NCI-H146 treated with DMSO at 0.1 percent for 48 hours (cell line): ENCODE results near the gene CCDC33.

Experiments
- DNase-seq: peaks from one replicate; lab custom pipeline; 2025; ENCODE audit not compliant: unreplicated experiment; lab: John Stamatoyannopoulos, UW

CCDC33 gene

DNA sequence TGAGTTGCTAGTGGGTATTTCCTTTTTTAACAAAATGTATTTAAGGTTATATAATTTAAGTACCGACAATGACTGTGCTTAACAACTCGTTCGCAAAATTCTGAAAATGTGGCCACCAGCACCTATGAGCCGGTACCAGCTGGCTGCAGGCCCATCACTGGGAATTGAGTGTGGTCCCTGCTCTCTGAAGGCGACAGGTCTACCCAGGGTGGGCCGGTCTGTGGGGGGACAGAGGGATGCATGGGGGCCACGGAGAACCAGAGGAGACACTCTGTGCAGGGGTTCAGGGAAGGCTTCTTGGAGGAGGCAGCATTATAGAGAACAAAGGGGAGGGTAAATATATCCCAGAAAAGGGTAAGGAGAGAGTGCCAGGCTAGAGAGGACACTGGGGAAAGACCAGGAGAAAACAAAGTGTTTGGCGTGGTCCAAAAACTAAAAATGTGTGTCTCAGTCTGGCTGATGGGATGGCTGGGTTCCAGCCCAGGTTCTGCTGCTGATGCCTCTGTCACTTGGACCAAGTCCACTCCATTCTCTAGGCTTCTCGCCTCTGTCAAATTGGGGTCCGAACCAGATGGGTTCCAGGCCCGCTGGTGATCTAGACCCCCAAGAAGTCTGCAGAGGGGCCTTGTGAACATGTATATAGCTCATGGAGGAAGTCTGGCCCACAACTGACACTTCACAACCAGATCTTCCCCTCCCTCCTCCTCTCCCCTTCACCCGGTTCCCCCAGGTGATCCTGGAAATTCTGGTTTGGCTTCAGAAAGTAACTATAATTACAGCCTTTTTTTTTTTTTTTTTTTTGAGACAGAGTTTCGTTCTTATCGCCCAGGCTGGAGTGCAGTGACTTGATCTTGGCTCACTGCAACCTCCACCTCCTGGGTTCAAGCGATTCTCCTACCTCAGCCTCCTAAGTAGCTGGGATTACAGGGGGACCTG, 142.0 kb downstream of the CCDC33 start:
- DNase-seq = no peak

DNA sequence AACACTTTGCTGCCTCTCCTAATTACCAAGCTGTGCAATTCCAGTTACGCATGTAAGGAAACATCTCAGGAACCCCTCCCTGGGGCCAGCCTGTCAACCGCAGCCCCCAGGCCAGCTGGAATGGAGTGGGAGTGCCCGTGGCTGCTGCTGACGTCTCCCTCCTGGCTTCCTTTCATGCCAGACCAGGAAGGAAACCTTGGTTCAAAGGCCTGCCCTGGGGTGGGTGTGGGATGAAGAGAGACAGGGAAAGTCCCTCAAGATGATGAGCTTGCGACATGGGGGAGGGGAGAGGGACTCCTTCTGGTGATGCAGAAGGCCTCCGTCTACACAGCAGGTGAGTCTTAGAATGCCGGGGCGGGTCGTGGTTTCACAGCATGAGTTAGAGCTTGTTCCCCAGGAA, 142.7 kb downstream of the CCDC33 start:
- DNase-seq = no peak

DNA sequence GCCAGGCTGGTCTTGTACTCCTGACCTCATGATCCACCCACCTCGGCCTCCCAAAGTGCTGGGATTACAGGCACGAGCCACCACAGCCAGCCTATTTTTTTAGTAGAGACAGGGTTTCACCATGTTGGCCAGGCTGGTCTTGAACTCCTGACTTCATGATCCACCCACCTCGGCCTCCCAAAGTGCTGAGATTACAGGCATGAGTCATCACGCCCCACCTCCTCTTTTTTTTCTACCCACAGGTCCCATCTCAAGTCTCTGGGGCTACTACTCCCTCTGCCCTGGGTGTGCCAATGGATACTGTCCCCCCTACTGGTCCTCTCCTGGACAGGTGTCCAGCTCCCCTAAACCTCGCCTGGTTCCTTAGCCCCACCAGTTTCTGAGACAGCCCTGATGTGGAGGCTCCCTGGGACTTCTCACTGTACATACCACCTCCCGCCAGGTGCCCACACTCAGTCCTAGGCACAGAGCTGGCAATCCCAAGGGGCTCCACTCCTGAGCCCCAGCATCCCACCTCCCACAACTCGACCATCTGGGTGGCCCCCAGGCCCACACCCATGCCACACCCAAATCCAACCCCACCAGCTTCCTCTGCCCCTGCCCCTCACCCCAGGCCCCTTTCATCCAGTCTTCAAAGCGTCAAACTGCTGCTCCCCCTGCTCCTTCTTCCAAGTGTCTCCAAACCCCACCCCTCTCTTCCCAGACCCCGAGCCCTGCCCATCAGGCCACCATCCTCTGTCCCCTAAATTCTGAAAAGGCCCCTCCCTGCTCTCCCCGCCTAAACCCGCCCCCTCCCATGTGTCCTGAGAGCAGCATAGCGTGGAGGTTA, 144.4 kb downstream of the CCDC33 start:
- no peak for DNase-seq

DNA sequence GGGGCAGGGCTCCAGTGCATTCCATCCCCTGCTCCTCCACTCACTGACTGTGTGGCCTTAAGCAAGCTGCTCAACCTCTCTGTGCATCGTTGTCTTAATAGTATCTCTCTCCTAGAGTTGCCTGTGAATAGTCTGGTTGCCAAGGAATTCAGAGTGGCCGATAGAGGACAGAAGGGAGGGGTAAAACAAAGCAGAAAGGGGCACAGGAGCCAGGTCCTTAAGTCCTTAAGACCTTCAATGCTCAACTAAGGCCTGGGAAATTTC, 145.0 kb downstream of the CCDC33 start:
- DNase-seq = no peak

DNA sequence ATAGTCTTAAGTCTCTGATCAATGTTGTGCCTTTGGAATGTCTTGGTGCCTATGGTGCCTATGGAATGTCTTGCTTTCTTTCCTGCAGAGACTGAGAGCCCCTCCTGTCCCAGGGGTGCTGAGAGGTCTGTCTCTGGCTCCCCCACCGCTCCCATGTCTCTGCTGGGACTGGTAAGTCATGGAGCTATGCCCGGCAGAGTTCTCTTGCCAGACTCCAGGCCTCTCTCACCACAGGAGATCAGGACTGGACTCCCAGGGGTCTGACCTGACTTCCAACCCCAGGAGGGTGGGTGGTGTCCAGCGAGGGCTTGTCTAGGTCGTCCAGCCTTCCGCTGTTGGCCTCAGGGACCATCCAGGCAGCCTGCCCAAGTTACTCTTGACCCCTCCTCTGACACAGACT, 145.4 kb downstream of the CCDC33 start:
- DNase-seq = no peak

DNA sequence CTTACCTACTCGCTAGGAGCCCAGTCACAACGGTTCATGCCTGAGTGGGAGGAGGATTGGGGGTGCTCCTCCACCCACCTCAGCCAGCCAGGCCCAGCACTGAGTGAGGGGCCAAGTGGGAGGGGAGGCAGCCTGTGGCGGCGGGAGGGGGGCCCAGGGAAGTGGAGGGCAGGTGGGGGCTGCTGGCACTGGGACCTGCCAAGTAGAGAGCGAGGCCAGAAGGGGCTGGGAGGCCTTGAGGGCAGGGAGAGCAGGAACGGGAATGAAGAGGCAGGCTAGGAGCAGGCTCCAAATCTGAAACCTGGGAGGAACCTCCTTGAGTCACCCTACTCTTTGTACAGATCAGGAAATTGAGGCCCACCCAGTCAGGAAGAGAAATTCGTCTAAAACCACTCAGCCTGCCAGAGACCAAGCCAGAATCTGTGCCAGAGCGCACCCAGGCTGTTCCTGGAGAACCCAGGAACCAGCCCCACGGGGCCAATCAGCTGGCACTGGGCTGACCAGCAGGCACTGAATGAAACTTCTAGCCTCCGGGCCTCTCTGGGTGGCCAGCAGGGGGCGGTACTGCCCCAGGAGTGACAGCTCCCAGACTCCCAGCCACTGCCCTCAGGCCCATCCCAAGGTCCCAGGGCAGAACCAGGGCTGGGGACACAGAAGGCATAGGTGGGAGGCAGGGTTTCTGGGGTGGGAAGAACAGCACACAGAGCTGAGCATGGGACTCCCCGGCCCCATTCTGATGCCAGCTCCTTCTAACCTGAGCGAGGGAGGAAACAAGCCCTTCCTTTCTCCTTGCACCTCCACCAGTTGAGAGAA, 146.1 kb downstream of the CCDC33 start:
- no peak for DNase-seq

DNA sequence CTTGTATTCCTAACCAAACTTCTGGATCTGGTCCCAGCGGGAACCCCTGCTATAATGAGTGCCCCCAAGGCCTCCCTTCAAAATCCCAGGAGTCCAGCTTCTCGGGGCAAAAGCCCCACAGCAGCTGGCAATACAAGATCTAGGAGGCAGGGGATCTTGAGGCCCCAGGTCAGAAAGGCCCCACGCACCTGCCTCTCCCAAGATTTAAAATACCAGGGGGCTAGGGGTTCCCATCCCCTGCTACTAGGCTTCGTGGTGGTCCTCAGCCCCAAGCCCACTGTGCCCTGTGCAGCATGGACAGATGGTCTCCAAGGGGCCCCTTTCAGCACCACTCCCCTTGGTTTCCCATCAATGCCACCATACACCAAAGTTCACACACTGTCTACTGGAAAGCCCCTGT, 147.2 kb downstream of the CCDC33 start:
- no peak for DNase-seq

DNA sequence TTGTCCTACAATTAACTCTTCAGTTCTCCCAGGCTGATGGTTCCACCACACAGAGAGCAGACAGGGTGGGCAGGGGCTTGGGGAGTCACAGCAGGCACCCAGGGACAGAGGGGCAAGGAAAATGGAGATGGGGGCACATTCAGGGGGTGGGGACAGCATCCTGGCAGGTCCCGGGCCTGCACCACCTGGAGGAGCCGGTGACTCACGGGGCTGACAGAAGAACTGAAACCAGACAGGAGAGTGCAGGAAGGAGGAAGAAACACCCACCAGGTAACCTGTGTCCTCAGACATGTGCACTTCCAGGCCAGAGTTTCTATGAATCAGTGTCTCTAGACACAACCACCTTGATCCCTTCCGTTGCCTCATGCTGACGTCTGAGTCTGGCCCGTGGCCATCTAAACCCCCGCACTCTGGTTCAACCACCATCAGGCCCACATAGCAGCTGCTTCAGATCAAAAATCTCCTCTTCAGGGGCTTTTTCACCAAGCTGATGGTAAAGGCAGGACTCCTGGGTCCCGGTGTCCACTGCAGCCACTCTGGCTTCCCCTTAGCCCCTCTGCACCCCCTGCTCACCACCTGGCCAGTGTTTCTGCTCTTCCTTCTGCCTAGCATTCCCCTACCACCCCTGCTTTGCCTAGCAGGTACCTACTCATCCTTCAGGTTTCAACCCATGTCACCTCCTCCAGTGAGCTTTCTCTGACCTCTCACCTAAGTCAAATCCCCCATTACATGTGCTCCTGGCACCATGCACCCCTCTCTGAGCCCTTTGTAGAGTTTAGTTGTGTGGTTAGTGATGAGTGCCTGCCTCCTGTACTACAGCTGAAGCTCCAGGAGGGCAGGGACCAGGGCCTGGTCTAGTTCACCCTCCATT, 147.8 kb downstream of the CCDC33 start:
- no peak for DNase-seq

DNA sequence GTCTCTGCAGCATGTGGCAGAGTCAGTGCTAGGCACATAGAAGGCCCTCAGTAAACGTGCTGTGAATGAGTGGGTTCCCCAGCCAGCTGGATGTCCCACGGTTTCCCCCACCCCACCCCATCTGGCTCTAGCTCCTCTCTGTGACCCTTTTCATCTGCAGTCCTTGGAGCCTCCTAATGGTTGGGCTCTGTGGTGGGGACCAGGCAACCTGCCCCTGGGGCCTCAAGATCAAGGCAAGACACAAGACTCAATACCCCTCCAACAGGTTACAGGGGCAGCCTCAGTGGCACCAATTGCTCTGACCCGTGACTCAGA, 148.4 kb downstream of the CCDC33 start:
- no peak for DNase-seq

DNA sequence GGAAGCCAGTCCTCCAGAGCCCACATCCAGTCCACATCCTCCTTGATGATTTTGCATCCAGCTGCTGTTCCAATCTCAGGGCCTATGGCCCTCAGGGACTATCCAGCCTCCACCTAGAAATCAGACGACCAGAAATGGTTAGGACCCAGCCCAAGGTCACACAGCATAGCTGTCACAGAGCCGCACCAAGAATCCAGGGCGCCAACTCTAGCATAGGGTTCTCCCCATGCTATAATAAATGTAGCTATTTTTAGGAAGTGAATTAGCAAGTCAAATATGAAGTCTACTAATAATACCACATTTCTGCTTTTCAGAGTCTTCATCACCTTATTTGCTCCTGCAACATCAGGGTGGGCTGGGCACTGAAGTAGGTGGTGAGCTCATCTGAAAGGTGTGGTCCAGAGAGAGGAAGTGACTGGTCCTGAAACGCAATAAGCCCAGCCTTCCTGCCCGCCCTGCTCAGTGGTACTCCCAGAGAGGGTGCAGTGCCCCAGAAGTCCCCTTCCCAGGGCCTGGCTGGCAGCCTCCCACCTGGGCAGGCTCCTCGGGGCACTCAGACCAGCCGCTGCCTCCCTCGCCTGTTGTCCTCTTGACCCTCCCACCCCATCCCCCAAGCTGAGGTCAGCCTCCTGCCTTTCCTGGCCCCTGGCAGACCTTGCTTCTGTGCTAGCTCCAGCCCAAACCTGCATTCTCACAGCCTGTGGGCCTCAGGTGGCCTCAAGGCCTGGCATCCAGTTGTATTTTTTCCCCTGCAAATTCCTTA, 148.9 kb downstream of the CCDC33 start:
- DNase-seq = no peak

DNA sequence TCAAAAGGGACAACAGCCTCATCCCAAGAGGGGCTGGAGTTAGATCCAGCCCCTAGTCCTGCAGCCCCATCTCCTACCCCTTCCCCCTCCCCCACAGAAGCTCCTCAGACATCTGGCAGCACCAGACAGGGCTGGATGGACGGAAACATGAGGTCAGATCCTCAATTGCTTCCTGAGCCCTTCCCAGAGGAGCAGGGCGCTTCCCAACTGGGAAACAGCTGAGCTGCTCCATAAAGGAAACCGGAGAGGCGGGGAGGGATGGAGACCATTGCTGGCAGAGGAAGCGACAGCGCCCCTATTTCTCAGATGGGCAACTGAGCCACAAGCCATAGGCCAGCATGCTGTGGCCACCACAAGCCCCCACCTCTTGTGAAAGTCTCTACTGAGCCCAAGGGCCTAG, 149.6 kb downstream of the CCDC33 start:
- DNase-seq = no peak
